ENCODE results near the gene STUB1.
"Not testable (repeated sequence)": the region's sequence is repeated elsewhere in the genome, so short reads cannot be mapped to it uniquely, and the experiment has no call there.

DNA sequence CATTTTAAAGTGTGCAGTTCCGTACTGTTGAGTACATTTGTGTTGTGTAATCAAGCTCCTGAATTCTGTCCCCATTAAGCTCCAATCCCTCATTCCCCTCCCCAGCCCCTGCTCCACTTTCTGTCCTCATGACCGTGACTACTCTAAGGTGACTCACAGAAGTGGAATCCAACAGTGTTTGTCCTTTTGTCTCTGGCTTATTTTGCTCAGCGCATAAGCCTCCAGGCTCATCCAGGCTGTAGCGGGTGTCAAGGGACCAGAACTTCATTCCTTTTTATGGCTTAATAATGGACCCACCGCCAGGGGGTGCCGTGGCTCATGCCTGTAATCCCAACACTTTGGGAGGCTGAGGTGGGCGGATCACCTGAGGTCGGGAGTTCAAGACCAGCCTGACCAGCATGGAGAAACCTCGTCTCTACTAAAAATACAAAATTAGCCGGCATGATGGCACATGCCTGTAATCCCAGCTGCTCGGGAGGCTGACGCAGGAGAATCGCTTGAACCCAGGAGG lies 32.6 kb downstream of the STUB1 start:
- TF ChIP-seq EP300 (IDR thresholded peaks at IDR 0.05; ENCODE audit: borderline replicate concordance in 1 of 2, low read depth in 2 of 2, low read length in 2 of 2); POLR2A (IDR thresholded peaks at IDR 0.05; ENCODE audit: control extremely low read depth in 1 of 2, low read depth in 2 of 2, low read length in 2 of 2); EGR1 (IDR thresholded peaks at IDR 0.05; ENCODE audit: borderline replicate concordance, low read depth, low read length); EZH2 (IDR thresholded peaks at IDR 0.05; ENCODE audit: low read depth, low read length, severe bottlenecking); TAF1 (IDR thresholded peaks at IDR 0.05; ENCODE audit: low read depth, low read length); FOSL1 (IDR thresholded peaks at IDR 0.05; ENCODE audit: insufficient read depth, low read depth, low read length); SRF (IDR thresholded peaks at IDR 0.05; ENCODE audit: low read depth, low read length); GABPA (IDR thresholded peaks at IDR 0.05; ENCODE audit: borderline replicate concordance, insufficient read depth, low read length); CHD2 (IDR thresholded peaks at IDR 0.05; ENCODE audit: low read length); TEAD4 (IDR thresholded peaks at IDR 0.05; ENCODE audit: low read depth, low read length): not testable (repeated sequence)
- TF ChIP-seq, protein P1, sequence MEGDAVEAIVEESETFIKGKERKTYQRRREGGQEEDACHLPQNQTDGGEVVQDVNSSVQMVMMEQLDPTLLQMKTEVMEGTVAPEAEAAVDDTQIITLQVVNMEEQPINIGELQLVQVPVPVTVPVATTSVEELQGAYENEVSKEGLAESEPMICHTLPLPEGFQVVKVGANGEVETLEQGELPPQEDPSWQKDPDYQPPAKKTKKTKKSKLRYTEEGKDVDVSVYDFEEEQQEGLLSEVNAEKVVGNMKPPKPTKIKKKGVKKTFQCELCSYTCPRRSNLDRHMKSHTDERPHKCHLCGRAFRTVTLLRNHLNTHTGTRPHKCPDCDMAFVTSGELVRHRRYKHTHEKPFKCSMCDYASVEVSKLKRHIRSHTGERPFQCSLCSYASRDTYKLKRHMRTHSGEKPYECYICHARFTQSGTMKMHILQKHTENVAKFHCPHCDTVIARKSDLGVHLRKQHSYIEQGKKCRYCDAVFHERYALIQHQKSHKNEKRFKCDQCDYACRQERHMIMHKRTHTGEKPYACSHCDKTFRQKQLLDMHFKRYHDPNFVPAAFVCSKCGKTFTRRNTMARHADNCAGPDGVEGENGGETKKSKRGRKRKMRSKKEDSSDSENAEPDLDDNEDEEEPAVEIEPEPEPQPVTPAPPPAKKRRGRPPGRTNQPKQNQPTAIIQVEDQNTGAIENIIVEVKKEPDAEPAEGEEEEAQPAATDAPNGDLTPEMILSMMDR (IDR thresholded peaks at IDR 0.05; ENCODE audit: control extremely low read depth in 1 of 3, insufficient read depth in 1 of 3, low read depth in 1 of 3, low read length in 3 of 3) = peak; percentile 38 to 55 (median 44)
- TF ChIP-seq, protein P2, sequence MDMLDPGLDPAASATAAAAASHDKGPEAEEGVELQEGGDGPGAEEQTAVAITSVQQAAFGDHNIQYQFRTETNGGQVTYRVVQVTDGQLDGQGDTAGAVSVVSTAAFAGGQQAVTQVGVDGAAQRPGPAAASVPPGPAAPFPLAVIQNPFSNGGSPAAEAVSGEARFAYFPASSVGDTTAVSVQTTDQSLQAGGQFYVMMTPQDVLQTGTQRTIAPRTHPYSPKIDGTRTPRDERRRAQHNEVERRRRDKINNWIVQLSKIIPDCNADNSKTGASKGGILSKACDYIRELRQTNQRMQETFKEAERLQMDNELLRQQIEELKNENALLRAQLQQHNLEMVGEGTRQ (IDR thresholded peaks at IDR 0.05; ENCODE audit: low read length) = not testable (repeated sequence)
